NCI-H2196 treated with DMSO at 0.1 percent for 48 hours (cell line): ENCODE data around the gene BAD.
"Not testable (repeated sequence)": the region's sequence is repeated elsewhere in the genome, so short reads cannot be mapped to it uniquely, and the experiment has no call there.

Experiments
- DNase-seq: peaks from one replicate; lab custom pipeline; 2025; ENCODE audit not compliant: unreplicated experiment; lab: John Stamatoyannopoulos, UW

Gene BAD

DNA sequence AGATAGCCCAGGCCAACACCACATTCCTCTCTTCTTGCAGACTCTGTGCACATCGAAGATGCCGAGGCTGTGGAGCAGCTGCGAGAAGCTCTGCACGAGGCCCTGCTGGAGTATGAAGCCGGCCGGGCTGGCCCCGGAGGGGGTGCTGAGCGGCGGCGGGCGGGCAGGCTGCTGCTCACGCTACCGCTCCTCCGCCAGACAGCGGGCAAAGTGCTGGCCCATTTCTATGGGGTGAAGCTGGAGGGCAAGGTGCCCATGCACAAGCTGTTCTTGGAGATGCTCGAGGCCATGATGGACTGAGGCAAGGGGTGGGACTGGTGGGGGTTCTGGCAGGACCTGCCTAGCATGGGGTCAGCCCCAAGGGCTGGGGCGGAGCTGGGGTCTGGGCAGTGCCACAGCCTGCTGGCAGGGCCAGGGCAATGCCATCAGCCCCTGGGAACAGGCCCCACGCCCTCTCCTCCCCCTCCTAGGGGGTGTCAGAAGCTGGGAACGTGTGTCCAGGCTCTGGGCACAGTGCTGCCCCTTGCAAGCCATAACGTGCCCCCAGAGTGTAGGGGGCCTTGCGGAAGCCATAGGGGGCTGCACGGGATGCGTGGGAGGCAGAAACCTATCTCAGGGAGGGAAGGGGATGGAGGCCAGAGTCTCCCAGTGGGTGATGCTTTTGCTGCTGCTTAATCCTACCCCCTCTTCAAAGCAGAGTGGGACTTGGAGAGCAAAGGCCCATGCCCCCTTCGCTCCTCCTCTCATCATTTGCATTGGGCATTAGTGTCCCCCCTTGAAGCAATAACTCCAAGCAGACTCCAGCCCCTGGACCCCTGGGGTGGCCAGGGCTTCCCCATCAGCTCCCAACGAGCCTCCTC lies 31.4 kb upstream of the BAD start:
- DNase-seq: not testable (repeated sequence)

DNA sequence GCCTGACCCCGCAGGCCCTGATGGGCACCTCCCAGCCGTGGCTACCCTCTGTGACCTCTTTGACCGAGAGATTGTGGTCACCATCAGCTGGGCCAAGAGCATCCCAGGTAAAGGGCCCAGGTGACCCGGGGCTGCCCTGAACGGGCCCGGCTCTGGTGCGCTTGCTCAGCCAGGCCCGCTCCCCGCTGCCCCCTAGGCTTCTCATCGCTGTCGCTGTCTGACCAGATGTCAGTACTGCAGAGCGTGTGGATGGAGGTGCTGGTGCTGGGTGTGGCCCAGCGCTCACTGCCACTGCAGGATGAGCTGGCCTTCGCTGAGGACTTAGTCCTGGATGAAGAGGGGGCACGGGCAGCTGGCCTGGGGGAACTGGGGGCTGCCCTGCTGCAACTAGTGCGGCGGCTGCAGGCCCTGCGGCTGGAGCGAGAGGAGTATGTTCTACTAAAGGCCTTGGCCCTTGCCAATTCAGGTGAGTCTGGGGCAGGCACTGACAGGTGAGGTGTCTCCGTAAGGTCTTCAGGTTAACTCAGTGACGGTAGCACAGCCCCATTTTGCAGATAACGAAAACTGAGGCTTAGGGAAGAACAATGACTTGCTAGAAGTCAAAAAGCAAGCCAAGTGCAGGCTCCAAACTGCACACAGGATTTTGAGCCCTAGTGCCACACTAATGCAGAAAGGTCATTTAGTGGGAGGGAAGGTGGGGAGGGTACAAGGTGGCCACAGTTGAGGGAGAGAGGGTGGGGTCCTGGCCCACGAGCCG lies 30.5 kb upstream of the BAD start:
- DNase-seq: no peak

DNA sequence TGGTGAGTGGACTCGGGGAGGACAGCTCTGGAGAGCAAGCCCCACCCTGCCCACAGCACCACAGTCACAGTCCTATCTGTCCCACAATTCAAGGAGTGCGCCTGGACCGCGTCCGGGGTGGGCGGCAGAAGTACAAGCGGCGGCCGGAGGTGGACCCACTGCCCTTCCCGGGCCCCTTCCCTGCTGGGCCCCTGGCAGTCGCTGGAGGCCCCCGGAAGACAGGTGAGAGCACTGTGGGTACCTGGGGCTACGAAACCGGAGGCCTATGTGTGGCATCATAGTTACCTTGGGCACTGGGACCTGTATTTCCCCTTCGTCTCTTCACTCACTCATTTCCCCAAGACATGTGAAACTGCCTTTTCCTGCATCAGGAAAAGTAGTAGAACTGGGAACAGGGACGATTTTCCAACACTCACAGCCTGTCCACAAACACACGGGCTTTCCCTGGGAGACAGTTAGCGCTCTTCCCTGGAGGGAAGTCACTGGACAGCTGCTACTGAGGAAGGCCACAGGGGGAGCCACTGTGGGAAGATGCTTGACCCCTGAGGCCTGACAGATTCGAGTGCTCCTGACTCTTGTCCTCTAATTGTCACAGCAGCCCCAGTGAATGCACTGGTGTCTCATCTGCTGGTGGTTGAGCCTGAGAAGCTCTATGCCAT lies 29.8 kb upstream of the BAD start:
- DNase-seq: no peak

DNA sequence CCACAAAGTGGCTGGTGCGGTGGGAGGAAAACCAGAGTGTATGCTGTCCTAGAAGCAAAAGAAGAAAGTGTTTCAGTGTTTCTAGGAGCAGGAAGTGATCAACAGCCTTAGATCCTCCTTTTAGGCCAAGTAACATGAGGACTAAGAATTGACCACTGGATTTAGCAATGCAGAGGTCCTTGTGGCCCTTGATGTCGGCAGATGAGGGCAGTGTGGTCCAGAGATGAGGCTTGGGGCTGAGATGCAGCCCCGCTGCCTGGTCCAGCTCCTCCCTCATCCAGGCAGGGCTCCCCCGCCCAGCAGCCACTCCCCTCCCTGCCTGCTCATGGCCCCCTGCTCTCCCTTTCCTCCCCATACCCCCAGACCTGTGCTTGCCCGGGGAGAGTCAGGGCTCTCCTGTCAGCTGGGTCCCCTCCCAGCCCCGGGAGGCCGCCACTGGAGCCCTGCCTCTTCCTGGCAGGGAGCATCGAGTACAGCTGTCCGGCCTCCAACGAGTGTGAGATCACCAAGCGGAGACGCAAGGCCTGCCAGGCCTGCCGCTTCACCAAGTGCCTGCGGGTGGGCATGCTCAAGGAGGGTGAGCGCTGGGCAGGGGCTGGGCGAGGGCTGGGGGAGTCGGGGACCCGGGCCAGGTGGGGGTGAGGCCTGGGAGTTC lies 29.2 kb upstream of the BAD start:
- no peak for DNase-seq

DNA sequence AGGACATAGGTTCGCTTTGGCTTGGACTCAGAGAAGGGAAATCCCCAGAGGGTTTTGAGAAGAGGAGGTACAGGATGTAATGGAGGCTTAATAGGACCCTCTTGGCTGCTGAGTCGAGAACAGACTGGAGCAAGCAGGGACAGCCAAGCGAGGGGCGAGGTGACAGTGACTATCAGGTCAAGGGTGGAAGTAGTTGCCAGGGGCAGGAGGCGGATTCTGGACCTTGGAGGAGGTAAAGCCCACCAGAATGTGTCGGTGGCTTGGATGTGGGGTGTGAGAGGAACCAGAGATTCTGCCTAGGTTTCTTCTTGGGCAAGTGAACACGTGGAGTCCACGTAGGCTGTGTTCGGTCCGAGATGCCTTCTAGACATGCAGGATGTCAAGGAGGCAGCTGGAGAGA lies 28.5 kb upstream of the BAD start:
- DNase-seq: no peak

DNA sequence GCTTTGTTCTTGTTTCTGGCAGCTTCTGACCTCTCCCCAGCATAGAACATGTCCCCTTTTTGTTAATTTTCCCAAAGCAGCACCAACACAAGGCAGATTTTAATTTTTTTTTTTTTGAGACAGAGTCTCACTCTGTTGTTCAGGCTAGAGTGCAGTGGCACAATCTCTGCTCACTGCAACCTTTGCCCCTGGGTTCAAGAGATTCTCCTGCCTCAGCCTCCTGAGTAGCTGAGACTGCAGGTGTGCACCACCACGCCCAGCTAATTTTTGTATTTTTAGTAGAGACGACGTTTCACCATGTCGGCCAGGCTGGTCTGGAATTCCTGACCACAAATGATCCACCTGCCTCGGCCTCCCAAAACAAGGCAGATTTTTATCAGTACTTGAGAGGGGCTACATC lies 23.3 kb upstream of the BAD start:
- not testable (repeated sequence) for DNase-seq

DNA sequence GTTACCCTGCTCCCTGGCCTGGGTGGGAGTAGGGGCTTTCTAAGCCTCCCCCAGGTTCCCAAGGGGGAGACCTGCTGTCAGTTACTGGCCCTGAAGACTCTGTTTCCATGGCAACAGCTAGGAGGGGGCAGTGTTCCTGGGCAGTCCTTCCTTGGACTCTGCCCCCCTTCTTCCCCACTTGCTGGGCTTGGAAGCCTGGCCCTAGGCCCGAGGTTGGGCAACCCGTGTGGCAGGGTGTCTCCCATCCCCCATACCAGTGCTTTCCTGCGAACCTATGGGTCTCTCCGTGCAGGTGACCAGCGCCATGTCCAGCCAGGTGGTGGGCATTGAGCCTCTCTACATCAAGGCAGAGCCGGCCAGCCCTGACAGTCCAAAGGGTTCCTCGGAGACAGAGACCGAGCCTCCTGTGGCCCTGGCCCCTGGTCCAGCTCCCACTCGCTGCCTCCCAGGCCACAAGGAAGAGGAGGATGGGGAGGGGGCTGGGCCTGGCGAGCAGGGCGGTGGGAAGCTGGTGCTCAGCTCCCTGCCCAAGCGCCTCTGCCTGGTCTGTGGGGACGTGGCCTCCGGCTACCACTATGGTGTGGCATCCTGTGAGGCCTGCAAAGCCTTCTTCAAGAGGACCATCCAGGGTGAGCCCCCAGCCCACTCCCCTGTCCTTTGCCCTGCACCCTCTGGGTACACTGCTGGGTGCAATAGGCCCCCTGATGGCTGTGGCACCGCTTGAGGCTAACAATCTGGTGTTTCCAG lies 22.6 kb upstream of the BAD start:
- no peak for DNase-seq

DNA sequence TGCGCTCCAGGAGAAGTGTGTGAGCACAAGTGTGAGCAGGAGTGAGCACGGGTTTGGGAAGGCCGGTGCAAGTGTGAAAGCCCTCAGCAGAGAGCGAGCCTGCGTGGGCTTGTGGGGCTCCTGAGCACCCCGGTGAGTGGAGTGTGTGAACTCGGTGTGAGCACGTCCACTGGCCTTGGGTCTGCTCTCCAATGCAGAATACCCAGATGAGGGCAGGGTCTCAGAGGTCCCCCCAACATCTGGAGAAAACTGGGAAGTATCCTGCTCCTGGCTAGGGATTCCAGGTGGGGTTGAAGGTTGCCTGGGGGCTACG lies 22.1 kb upstream of the BAD start:
- DNase-seq: no peak

DNA sequence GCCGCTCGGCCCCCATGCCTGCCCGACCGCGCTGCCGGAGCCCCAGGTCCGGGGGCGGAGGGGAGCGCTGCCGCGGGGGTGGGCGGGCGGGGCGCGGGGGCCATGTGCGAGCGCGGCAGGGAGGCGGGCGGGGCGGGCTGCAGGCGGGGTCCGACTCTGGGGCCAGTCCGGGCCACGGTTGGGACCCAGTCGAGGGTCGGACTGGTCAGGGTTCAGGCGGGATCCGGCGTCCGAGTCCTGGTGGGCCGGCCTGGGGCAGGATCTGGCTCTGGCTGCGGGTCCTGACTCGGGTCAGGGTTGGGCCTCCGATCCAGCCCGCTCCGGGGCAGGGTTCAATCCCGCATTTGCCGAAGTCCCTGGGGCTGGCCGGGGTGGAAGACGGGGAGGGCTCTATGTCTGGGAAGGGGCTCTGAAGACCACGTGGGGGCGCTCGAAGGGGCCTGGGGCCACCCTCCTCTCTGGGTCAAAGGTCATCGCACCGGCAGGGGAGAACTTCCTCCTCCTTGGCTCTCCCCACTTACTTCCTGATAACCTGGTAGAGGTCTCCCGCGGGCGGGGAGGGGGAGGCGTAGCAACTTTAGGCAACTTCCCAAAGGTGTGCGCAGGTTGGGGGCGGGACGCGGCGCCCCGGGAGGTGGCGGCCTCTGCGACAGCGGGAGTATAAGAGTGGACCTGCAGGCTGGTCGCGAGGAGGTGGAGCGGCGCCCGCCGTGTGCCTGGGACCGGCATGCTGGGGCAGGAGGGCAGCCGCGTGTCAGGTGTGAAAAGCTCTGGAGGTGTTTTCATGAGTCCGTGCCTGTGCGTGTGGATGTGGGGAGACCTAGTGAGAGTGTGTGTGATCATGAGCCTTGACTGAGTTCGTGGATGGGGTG lies 21.5 kb upstream of the BAD start:
- peak; percentile 40 for DNase-seq

DNA sequence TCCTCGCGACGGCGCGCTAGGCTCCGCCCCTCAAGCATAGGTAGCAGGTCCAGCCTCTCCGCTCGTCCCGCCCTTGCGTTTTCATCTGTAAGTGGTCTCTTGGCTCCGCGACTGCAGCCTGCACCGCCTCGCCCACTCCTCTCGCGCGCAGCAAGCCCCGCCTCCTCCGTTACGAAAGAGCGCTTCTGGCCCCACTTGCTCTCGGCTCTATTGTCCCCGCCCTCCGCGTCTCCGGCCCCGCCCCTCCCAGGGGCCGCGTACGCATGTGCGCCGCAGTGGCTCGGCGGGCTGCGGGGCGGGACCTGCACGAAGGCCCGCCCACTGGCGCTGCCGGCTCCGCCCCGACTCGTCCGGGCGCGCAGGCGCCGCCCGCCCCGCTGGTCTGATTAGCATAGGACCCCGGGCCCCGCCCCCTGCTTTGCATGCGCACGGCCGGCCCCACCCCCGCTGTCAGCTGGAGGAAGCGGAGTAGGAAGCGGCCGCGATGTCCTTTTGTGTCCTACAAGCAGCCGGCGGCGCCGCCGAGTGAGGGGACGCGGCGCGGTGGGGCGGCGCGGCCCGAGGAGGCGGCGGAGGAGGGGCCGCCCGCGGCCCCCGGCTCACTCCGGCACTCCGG lies 20.7 kb upstream of the BAD start, which contains the start of gene ESRRA:
Gene ESRRA (plus strand): TSS at position 450 of the 616 bp plus-strand sequence. CDS start 1,656 bp downstream, outside the sequence.
- DNase-seq: peak; percentile 100

DNA sequence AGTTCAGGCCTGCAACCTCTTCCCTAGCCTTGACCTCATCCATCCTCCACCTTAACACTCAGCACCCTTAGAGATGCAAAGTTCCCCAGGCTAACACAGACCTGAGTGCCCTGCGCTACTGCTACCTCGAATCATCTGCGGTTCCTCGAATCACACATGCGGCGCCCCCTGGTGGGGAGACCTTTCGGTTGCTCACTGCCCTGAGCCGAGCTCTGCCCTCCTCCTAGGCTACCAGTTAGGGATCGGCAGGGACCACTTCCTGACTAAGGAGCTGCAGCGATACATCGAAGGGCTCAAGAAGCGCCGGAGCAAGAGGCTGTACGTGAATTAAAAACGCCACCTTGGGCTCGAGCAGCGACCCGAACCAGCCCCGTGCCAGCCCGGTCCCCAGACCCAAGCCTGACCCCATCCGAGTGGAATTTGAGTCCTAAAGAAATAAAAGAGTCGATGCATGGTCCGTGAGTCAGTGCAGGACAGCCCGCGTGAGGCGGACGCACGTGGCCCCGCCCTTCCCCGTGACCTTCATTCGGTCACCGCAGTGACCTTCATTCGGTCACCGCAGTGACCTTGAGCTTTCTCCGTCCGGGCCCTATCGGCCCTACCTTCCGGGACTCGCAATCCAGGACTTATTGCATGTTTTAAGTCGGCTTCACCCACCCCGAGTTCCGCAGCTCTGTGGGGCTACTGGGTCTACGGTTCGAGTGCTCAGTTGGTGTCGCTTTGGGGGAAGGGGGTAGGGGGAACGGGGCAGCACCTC lies 20.0 kb upstream of the BAD start:
- DNase-seq: peak; percentile 88

DNA sequence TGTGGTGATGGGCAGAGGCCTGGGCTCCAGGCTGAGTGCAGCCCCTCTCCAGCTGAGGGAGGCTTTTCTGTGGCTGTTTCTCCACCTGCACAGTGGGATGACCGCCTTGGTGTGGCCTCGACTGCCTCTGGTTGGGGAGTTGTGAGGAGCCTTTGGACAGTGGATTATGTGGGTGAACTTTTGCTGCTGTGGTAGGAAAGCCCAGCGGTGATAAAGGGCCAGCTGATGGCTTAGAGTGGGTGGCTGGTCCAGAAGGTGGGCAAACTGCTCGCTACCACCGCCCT lies 19.5 kb upstream of the BAD start:
- DNase-seq: no peak

DNA sequence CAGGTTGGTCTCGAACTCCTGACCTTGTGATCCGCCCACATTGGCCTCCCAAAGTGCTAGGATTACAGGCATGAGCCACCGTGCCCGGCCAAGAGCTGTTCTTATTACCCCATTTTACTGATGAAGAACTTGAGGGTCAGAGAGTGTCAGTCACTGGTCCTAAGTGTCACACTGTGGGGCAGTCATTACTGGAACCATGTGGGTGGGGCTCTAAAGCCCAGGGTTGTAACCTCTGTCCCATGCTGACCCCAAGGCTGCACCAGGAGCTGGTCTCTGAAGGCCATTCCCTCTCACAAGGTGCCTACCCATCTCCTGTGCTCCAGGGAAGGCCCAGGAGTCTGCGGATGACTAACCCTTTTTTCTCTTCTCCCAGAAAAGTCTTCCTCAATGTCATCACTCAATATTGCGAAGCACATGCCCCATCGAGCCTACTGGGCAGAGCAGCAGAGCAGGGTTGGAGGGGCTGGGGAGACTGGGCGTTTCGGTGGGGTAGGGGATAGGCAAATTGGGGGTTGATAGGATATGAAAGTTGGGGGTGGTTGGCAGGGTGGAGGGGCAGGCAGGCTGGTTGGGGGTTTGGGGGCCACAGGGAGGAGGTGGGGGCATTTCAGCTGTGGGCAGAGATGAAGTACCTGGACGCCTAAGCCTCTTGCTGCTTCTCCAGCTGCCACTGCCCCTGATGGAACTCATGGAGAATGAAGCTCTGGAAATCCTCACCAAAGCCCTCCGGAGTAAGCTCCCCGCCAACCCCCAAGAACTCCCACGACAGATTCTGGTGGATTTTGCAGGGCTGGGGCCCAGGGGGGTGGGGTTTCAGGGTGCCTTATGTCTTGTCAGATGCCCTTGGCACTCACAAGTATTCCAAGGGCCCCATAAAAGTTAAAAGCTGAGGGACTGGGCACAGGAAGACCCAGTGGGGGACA lies 18.9 kb upstream of the BAD start:
- DNase-seq: no peak

DNA sequence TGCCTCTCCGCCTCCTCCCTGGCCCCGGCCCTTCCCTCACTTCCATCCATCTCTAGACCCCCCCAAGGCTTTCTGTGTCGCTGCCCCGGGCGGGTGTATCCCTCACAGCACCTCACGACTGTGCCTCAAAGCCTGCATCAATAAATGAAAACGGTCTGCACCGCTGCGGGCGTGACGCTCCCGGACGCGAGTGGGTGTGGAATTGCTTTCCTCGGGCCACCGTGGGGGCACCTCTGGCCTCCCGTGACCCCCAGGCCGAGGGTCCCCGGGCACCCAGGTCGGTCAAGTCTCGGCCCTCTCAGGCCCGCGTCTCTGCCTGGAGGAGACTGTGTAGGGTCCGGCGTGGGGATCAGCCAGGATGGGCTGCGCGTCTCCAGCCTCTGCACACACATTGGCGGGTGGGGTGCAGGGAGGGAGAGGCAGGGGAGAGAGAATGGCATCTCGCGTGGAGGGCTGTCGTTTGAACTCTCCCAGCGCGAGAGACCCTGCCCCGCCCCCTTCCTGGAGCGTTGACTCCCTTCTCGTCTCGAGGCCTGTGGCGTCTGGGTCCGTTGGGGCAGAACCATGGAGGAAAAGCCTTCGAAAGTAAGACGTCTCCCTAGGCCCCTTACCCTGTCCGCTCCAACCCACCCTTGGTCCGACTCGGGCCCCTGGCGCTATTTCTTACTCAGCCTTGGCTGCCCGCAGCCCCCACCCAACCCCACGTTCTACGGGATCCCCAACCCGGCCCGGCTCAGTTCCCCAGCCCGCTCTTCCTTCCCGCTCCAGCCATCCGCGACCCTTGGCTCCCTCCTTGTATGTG lies 15.6 kb upstream of the BAD start, which contains the start of gene CATSPERZ:
Gene CATSPERZ (plus strand): TSS at position 512 of the 802 bp plus-strand sequence. CDS start 53 bp downstream, at position 565.
- no peak for DNase-seq

DNA sequence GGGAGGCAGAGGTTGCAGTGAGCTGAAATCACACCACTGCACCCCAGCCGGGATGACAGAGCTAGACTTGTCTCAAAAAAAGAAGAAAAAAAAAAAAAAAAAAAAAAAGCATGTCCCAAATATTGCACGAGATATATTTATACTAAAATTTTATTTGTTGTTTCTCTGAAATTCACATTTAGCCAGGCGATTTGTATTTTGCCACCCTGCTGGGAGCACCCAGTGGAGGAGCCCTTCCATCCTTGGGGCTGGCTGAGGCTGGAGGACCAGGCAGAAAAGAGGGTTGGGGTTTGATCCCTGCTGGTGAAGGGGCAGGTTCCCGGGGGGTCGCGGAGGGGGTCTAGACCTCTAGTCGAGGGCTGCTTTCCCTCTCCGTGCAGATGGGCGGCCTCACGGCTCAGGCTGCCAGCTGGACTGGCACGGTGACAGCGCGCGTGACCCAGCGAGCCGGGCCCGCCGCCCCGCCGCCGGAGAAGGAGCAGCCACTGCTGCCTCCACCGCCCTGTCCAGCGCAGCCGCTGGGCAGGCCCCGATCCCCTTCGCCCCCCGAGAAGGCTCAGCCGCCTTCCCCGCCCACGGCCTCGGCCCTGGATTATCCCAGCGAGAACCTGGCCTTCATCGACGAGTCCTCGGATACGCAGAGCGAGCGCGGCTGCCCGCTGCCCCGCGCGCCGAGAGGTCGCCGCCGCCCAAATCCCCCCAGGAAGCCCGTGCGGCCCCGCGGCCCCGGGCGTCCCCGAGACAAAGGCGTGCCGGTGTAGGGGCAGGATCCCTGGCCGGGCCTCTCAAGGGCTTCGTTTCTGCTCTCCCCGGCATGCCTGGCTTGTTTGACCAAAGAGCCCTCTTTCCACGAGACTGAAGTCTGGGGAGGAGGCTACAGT lies 14.7 kb upstream of the BAD start:
- DNase-seq: no peak
